Esophagus muscularis mucosa (tissue), 4 donors: Measurements from ENCODE around the gene IFNLR1. TPM values are rescaled to one million over a fixed set of nuclear protein-coding genes. Genes with fewer than 3 reads are reported as not detected.

Experiments
- DNase-seq: peaks from one replicate; pipeline ENCODE4 v3.0.0-alpha.2; 2017; ENCODE audit errors: extremely low spot score
- H3K27ac ChIP-seq, 4 donors: fragments of 200-600 bp; sonication (generic); replicated peaks in 1 of 4; 1 replicate in 3 of 4; 2 replicates in 1 of 4; pipeline ENCODE4 v1.5.1; 2016 to 2019; ENCODE audit warnings: mild to moderate bottlenecking in 1 of 4
- H3K27me3 ChIP-seq, 4 donors: fragments of 200-600 bp; sonication (generic); one replicate each; pipeline versions ENCODE4 v1.5.1 to v1.6.0; 2016 to 2019
- H3K36me3 ChIP-seq, 4 donors: fragments of 200-600 bp; sonication (generic); one replicate each; pipeline ENCODE4 v1.5.1; 2016 to 2019
- H3K4me1 ChIP-seq, 4 donors: fragments of 200-600 bp; sonication (generic); one replicate each; pipeline ENCODE4 v1.5.1; 2016 to 2019
- H3K4me3 ChIP-seq, 4 donors: fragments of 200-600 bp; sonication (generic); 1 replicate in 2 of 4; 2 replicates in 2 of 4; pipeline ENCODE4 v1.5.1; 2016 to 2019; ENCODE audit warnings: mild to moderate bottlenecking in 4 of 4, moderate library complexity in 1 of 4
- H3K9me3 ChIP-seq, 4 donors: fragments of 200-600 bp; sonication (generic); 1 replicate in 3 of 4; 2 replicates in 1 of 4; pipeline ENCODE4 v1.5.1; 2016 to 2019
- EP300 ChIP-seq: sonication (generic); formaldehyde crosslinking; IDR thresholded peaks from one replicate; pipeline ENCODE4 v1.6.1; 2017; ENCODE audit warnings: antibody characterized with exemption
- POLR2A ChIP-seq: fragments of 450-650 bp; IDR thresholded peaks from one replicate; pipeline ENCODE4 v1.6.1; 2017; ENCODE audit warnings: antibody characterized with exemption, moderate library complexity, mild to moderate bottlenecking, low read depth
- POLR2AphosphoS5 ChIP-seq, 2 donors: sonication (generic); formaldehyde crosslinking; IDR thresholded peaks; one replicate each; pipeline ENCODE4 v1.6.1; 2017; ENCODE audit warnings: antibody characterized with exemption in 2 of 2
- WGBS: methylation state at CpG from one replicate; pipeline ENCODE4 v1.1.5; 2018; 5-methylcytosine and 5-hydroxymethylcytosine counted together
- intact Hi-C: fragments of 100-400 bp; cut with DNase I; formaldehyde crosslinking; loops from one replicate; pipeline ENCODE4 v1.15.1; 2023
- total RNA-seq, 4 donors: library from RNA; depleted of rRNA; stranded (reverse); fragments of >200 nt; gene quantifications; one replicate each; pipeline versions ENCODE4 v1.1.0 to v1.2.1, GENCODE V29; 2016
- TF ChIP-seq, protein P1 (sequence below), 3 experiments: fragments of 200-600 bp in 2 of 3; fragments of 450-650 bp in 1 of 3; sonication (generic) in 2 of 3; IDR thresholded peaks; one replicate each; pipeline ENCODE4 v1.5.1; 2017 to 2019; ENCODE audit warnings: antibody characterized with exemption in 3 of 3, mild to moderate bottlenecking in 2 of 3, moderate library complexity in 1 of 3

The IFNLR1 gene
- total RNA-seq, 4 donors from 2014 or later = 0.50 to 2.0 (median 1.2) TPM

DNA sequence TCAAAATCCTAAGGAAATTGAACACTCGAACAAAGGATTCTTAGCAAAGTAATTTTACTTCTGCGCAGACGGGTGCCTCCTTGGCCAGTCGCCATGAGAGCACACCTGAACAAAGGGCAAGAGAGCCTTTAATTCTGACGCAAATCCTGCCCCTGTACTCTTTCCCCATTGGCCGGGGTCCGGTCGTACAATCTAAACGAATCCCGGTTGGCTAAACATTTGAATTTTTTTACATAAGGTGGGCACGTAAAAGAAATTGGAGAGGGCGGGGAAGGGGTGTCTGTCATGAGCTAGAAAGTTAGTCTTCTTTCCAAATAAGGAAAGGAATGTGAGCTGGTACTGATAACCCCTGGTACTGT is 35.9 kb downstream of the IFNLR1 start:
- WGBS = 15% methylated on average over 12 of the region's 12 CpGs
- no peaks in the 10 kb centered on the region for H3K36me3 ChIP-seq
- H3K4me1 ChIP-seq = peaks cover 7 to 14% (median 10%) of the 10 kb centered on the region in 4 donors
- H3K27me3 ChIP-seq = peaks cover 0 to 41% (median 0%) of the 10 kb centered on the region in 4 donors
- H3K4me3 ChIP-seq = peak overlapping the region in 1 of 4 donors; percentile 23
- TF ChIP-seq, protein P1, sequence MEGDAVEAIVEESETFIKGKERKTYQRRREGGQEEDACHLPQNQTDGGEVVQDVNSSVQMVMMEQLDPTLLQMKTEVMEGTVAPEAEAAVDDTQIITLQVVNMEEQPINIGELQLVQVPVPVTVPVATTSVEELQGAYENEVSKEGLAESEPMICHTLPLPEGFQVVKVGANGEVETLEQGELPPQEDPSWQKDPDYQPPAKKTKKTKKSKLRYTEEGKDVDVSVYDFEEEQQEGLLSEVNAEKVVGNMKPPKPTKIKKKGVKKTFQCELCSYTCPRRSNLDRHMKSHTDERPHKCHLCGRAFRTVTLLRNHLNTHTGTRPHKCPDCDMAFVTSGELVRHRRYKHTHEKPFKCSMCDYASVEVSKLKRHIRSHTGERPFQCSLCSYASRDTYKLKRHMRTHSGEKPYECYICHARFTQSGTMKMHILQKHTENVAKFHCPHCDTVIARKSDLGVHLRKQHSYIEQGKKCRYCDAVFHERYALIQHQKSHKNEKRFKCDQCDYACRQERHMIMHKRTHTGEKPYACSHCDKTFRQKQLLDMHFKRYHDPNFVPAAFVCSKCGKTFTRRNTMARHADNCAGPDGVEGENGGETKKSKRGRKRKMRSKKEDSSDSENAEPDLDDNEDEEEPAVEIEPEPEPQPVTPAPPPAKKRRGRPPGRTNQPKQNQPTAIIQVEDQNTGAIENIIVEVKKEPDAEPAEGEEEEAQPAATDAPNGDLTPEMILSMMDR (IDR thresholded peaks at IDR 0.05) = no peak
- TF ChIP-seq EP300 = no peak
- no peak for TF ChIP-seq POLR2A
- TF ChIP-seq POLR2AphosphoS5 (IDR thresholded peaks at IDR 0.05) = no peak
- peak overlapping the region in 1 of 4 donors; percentile 56 for H3K27ac ChIP-seq
- H3K9me3 ChIP-seq = no peaks in the 10 kb centered on the region
- DNase-seq = no peak
- intact Hi-C loops = no loop called here

DNA sequence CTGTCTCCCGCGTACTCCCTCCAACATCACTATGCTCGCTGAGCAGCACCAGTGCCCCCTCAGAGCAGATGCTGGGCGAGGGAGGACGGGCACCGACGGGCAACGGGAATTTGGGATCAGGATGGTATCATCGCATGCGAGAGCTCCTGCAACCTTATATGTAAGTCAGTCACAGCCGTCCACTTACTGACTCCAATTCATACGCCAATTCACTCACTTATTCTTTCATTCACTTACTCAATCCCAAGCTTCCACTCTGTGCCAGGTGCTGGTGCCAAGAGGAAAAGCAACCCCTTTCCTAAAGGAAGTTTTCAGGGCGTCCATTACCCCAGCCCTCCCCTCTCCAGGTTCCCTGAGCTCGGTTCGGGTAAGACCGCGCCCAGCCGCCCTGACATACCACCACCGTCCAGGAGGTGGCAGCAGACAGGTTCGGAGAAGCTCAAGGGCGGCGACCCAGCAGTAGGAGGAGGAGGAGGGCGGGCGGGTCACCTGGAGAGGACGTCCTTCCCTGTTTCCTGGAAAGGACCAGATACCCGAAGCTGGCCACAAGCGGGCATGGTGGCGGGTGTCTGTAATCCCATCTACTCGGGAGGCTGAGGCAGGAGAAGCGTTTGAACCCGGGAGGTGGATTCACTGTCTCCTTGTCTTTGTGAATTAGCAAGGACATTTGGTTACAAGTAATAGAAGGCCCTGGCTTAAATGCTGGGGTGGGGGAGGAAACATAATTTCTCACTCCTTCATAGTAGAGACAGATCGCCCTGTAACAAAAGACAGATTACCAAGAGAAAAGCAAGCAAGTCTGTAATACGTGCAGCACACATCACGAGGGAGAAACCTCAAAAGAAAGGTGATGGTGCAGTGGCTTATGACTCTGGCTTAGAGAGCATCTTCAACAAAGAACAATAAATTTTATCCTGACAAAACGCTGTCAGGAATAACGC is 36.6 kb downstream of the IFNLR1 start:
- 18% methylated on average over 34 of the region's 36 CpGs for WGBS
- DNase-seq = peak; percentile 97
- H3K4me3 ChIP-seq = peak overlapping the region; percentile 11 to 31 (median 24)
- peaks cover 7 to 14% (median 10%) of the 10 kb centered on the region in 4 donors for H3K4me1 ChIP-seq
- intact Hi-C loops = no loop called here
- no peaks in the 10 kb centered on the region for H3K36me3 ChIP-seq
- TF ChIP-seq POLR2AphosphoS5 (IDR thresholded peaks at IDR 0.05) (peak in 1 of 2 donors; percentile 23), POLR2A (no peak)
- TF ChIP-seq, protein P1 (IDR thresholded peaks at IDR 0.05) = peak; percentile 80 to 95 (median 91)
- H3K9me3 ChIP-seq = no peaks in the 10 kb centered on the region
- peak overlapping the region in 1 of 4 donors; percentile 56 for H3K27ac ChIP-seq
- peaks cover 0 to 41% (median 0%) of the 10 kb centered on the region in 4 donors for H3K27me3 ChIP-seq

- DNase-seq = no peak
- intact Hi-C loops = no loop called here
- no peak overlapping the region for H3K27ac ChIP-seq
- H3K9me3 ChIP-seq = no peaks in the 10 kb centered on the region
- TF ChIP-seq POLR2A = no peak
- TF ChIP-seq, protein P1 (IDR thresholded peaks at IDR 0.05) = no peak
- no peak for TF ChIP-seq EP300
- TF ChIP-seq POLR2AphosphoS5 (IDR thresholded peaks at IDR 0.05) = no peak
- H3K36me3 ChIP-seq = no peaks in the 10 kb centered on the region
- peaks cover 7 to 14% (median 10%) of the 10 kb centered on the region in 4 donors for H3K4me1 ChIP-seq
- peak overlapping the region in 1 of 4 donors; percentile 25 for H3K4me3 ChIP-seq
- WGBS = 68% methylated on average over 5 of the region's 5 CpGs
- H3K27me3 ChIP-seq = peaks cover 0 to 41% (median 0%) of the 10 kb centered on the region in 4 donors
Measured at GRCh38 chr1:24149866-24150233, 37.2 kb downstream of the IFNLR1 start.

- intact Hi-C loops = no loop called here
- H3K36me3 ChIP-seq = no peaks in the 10 kb centered on the region
- TF ChIP-seq POLR2AphosphoS5 (IDR thresholded peaks at IDR 0.05) = no peak
- no peak for TF ChIP-seq EP300
- TF ChIP-seq, protein P1 (IDR thresholded peaks at IDR 0.05) = no peak
- peaks cover 7 to 14% (median 11%) of the 10 kb centered on the region in 4 donors for H3K4me1 ChIP-seq
- no peak overlapping the region for H3K27ac ChIP-seq
- H3K9me3 ChIP-seq = no peaks in the 10 kb centered on the region
- H3K27me3 ChIP-seq = peaks cover 0 to 35% (median 0%) of the 10 kb centered on the region in 4 donors
- DNase-seq = no peak
- H3K4me3 ChIP-seq = no peak overlapping the region
- WGBS = 69% methylated on average over 5 of the region's 6 CpGs
Measured at GRCh38 chr1:24147816-24148215, 39.3 kb downstream of the IFNLR1 start.
